SK-N-SH treated with all-trans-retinoic acid at 6 μM for 48 hours (cell line): Measurements from ENCODE around the gene HNF1A.

Source experiments
- BACH2 ChIP-seq: fragments of 250-450 bp; sonication (Bioruptor Pico); IDR thresholded peaks from 2 replicates; pipeline ENCODE4 v1.9.0; 2021; ENCODE audit warnings: mild to moderate bottlenecking, borderline replicate concordance
- SNAI2 ChIP-seq: fragments of 250-450 bp; sonication (Bioruptor Pico); IDR thresholded peaks from 2 replicates; pipeline ENCODE4 v1.5.0; 2020; ENCODE audit warnings: mild to moderate bottlenecking, moderate library complexity
- TOX ChIP-seq: fragments of 250-450 bp; sonication (Bioruptor Pico); IDR thresholded peaks from 2 replicates; pipeline ENCODE4 v1.8.0; 2021; ENCODE audit warnings: mild to moderate bottlenecking, moderate library complexity, borderline replicate concordance
- ZFP3 ChIP-seq: fragments of 250-450 bp; sonication (Bioruptor Pico); IDR thresholded peaks from 2 replicates; pipeline ENCODE4 v1.5.0; 2020; ENCODE audit warnings: mild to moderate bottlenecking, moderate library complexity
- ZFP30 ChIP-seq: fragments of 450-650 bp; formaldehyde crosslinking; IDR thresholded peaks from 2 replicates; pipeline ENCODE4 v1.5.0; 2022; ENCODE audit warnings: mild to moderate bottlenecking, moderate library complexity
- ZNF565 ChIP-seq: fragments of 450-650 bp; formaldehyde crosslinking; conservative IDR thresholded peaks from 2 replicates; pipeline ENCODE4 v1.5.0; 2020; ENCODE audit warnings: low read depth, mild to moderate bottlenecking, moderate library complexity
- ZNF8 ChIP-seq: fragments of 450-650 bp; formaldehyde crosslinking; IDR thresholded peaks from 2 replicates; pipeline ENCODE4 v1.5.0; 2020; ENCODE audit warnings: mild to moderate bottlenecking, moderate library complexity
- TF ChIP-seq, protein P1 (sequence below): fragments of 250-450 bp; sonication (Bioruptor Pico); IDR thresholded peaks from 2 replicates; pipeline ENCODE4 v1.5.1; 2020; ENCODE audit warnings: low read depth, mild to moderate bottlenecking, moderate library complexity
- TF ChIP-seq, protein P2 (sequence below): fragments of 250-450 bp; sonication (Bioruptor Pico); IDR thresholded peaks from 2 replicates; pipeline ENCODE4 v1.8.0; 2020; ENCODE audit warnings: mild to moderate bottlenecking, moderate library complexity, borderline replicate concordance
- TF ChIP-seq, protein P3 (sequence below): fragments of 250-450 bp; sonication (Bioruptor Pico); IDR thresholded peaks from 2 replicates; pipeline ENCODE4 v1.5.1; 2021; ENCODE audit warnings: mild to moderate bottlenecking, moderate library complexity

DNA sequence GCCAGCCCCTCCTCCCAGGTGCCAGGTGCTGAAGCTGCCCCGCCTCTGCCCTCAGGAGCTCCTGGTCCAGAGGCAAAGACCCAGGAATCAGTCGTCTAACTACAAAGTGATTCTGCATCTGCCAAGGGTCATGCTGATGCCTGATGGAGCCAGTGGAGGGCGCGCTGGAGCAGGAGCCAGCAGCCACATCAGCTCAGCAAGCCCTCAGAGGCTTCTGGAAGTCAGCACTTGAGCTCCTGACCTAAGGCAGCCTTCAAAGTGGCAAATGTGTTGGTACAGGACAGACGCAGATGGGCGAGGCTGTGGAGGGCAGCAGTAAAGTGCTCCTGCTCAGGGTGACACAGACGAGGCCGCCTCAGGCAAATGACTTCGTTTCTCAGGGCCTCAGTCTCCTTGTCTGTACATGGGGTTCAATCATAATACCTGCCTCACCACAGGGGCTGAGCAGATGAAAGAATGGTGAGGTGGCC lies 27.0 kb downstream of the HNF1A start:
- TF ChIP-seq, protein P1, sequence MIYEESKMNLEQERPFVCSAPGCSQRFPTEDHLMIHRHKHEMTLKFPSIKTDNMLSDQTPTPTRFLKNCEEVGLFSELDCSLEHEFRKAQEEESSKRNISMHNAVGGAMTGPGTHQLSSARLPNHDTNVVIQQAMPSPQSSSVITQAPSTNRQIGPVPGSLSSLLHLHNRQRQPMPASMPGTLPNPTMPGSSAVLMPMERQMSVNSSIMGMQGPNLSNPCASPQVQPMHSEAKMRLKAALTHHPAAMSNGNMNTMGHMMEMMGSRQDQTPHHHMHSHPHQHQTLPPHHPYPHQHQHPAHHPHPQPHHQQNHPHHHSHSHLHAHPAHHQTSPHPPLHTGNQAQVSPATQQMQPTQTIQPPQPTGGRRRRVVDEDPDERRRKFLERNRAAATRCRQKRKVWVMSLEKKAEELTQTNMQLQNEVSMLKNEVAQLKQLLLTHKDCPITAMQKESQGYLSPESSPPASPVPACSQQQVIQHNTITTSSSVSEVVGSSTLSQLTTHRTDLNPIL (CRISPR knock-in tag) = no peak
- TF ChIP-seq ZNF8 (CRISPR knock-in tag) (no peak), ZFP30 (no peak), ZFP3 (CRISPR knock-in tag) (no peak), BACH2 (no peak), TOX (CRISPR knock-in tag) (no peak), ZNF565 (CRISPR knock-in tag) (no peak), SNAI2 (CRISPR knock-in tag) (no peak)
- TF ChIP-seq, protein P2, sequence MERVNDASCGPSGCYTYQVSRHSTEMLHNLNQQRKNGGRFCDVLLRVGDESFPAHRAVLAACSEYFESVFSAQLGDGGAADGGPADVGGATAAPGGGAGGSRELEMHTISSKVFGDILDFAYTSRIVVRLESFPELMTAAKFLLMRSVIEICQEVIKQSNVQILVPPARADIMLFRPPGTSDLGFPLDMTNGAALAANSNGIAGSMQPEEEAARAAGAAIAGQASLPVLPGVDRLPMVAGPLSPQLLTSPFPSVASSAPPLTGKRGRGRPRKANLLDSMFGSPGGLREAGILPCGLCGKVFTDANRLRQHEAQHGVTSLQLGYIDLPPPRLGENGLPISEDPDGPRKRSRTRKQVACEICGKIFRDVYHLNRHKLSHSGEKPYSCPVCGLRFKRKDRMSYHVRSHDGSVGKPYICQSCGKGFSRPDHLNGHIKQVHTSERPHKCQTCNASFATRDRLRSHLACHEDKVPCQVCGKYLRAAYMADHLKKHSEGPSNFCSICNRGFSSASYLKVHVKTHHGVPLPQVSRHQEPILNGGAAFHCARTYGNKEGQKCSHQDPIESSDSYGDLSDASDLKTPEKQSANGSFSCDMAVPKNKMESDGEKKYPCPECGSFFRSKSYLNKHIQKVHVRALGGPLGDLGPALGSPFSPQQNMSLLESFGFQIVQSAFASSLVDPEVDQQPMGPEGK (CRISPR knock-in tag) = no peak
- TF ChIP-seq, protein P3, sequence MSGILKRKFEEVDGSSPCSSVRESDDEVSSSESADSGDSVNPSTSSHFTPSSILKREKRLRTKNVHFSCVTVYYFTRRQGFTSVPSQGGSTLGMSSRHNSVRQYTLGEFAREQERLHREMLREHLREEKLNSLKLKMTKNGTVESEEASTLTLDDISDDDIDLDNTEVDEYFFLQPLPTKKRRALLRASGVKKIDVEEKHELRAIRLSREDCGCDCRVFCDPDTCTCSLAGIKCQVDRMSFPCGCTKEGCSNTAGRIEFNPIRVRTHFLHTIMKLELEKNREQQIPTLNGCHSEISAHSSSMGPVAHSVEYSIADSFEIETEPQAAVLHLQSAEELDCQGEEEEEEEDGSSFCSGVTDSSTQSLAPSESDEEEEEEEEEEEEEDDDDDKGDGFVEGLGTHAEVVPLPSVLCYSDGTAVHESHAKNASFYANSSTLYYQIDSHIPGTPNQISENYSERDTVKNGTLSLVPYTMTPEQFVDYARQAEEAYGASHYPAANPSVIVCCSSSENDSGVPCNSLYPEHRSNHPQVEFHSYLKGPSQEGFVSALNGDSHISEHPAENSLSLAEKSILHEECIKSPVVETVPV (CRISPR knock-in tag) = no peak
